Measurements from ENCODE around the gene ADIPOR2. TPM values are rescaled to one million over a fixed set of nuclear protein-coding genes. Genes with fewer than 3 reads are reported as not detected.

Gene ADIPOR2
- total and polyA plus RNA-seq, 10 of the 15 experiments (the other 5 are each of a cell fraction or from before 2014, with no cell fraction given) = 8.6 to 65.0 (median 38.0) TPM

GRCh38 chr12:1681493-1681807, 9.4 kb upstream of the ADIPOR2 start:
- no peaks in the 10 kb centered on the region; a peak in 1 of 4 replicates for H3K27me3 ChIP-seq (replicated peaks in 1 of 2; ENCODE audit: control insufficient read depth in 2 of 2, insufficient read depth in 2 of 2, low read length in 1 of 2)
- RAD21 ChIA-PET (ENCODE audit: unreplicated experiment) = no interaction called here
- POLR2A ChIA-PET = interaction anchor here (0.6 kb wide), 2 partner anchors 93 to 125 kb away, joined by 3 to 4 read pairs; no protein-coding TSS in a partner anchor
- in situ Hi-C loops (cut with MboI) (no loop called here), intact Hi-C loops (cut with micrococcal nuclease; ENCODE audit: unreplicated experiment) (no loop called here)
- H3K4me3 ChIP-seq = no peak overlapping the region
- WGBS (ENCODE audit: insufficient coverage, insufficient replicate concordance, low lambda C conversion rate, missing lambda C conversion rate) = 16% methylated on average over 2 of the region's 2 CpGs
- H3K79me2 ChIP-seq (ENCODE audit: control insufficient read depth, insufficient read depth, low read length) = no peaks in the 10 kb centered on the region
- no peak overlapping the region for H2AFZ ChIP-seq (ENCODE audit: control insufficient read depth, low read depth, low read length)
- DNase-seq (ENCODE audit: low read depth, low spot score) = no peak
- no peak overlapping the region for H3K27ac ChIP-seq (ENCODE audit: control insufficient read depth, insufficient read depth)
- no peak for FAIRE-seq
- H3K9me3 ChIP-seq (replicated peaks; ENCODE audit: control insufficient read depth, insufficient read depth, low read length) = no peaks in the 10 kb centered on the region
- BruUV-seq (replicated peaks) = no TSS peak
- ATAC-seq = no peak
- CTCF ChIA-PET = interaction anchor here (0.7 to 1.4 kb wide), 4 partner anchors 9 to 381 kb away, joined by 3 to 8 read pairs (median 4); partner anchors contain the start of gene ADIPOR2
- SMC1A ChIA-PET (ENCODE audit: uncharacterized antibody, unreplicated experiment) = interaction anchor here (0.7 to 3.0 kb wide), 5 partner anchors 8 to 110 kb away, joined by 3 to 12 read pairs (median 3); no protein-coding TSS in a partner anchor
- H3K4me1 ChIP-seq (ENCODE audit: control insufficient read depth, insufficient read depth, low read length) = no peaks in the 10 kb centered on the region
- no peak overlapping the region for H3K9ac ChIP-seq (ENCODE audit: control insufficient read depth, insufficient read depth, low read length)
- H3K36me3 ChIP-seq (ENCODE audit: control insufficient read depth in 2 of 2, insufficient read depth in 2 of 2, low read length in 1 of 2) = no peaks in the 10 kb centered on the region
- H3K4me2 ChIP-seq (ENCODE audit: control insufficient read depth, insufficient read depth) = no peak overlapping the region
- no peak for TF ChIP-seq TCF12 (IDR thresholded peaks at IDR 0.05; ENCODE audit: low read depth, low read length)
- TF ChIP-seq SMAD5 (IDR thresholded peaks at IDR 0.05; ENCODE audit: low read depth) = no peak
- TF ChIP-seq SREBF1 (IDR thresholded peaks at IDR 0.05; ENCODE audit: low read length) = no peak
- TF ChIP-seq GABPA (IDR thresholded peaks at IDR 0.05; ENCODE audit: low read depth) = no peak
- TF ChIP-seq, protein P1, sequence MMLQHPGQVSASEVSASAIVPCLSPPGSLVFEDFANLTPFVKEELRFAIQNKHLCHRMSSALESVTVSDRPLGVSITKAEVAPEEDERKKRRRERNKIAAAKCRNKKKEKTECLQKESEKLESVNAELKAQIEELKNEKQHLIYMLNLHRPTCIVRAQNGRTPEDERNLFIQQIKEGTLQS (IDR thresholded peaks at IDR 0.05; ENCODE audit: borderline replicate concordance, extremely low read depth, low read depth, low read length) = no peak
- TF ChIP-seq CEBPZ (IDR thresholded peaks at IDR 0.05; ENCODE audit: low read depth, low read length) = no peak
- no peak for TF ChIP-seq RB1 (IDR thresholded peaks at IDR 0.05; ENCODE audit: borderline replicate concordance)
- no peak for TF ChIP-seq YBX1 (IDR thresholded peaks at IDR 0.05)
- TF ChIP-seq, protein P2, sequence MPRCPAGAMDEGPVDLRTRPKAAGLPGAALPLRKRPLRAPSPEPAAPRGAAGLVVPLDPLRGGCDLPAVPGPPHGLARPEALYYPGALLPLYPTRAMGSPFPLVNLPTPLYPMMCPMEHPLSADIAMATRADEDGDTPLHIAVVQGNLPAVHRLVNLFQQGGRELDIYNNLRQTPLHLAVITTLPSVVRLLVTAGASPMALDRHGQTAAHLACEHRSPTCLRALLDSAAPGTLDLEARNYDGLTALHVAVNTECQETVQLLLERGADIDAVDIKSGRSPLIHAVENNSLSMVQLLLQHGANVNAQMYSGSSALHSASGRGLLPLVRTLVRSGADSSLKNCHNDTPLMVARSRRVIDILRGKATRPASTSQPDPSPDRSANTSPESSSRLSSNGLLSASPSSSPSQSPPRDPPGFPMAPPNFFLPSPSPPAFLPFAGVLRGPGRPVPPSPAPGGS (IDR thresholded peaks at IDR 0.05; ENCODE audit: borderline replicate concordance, insufficient read depth, low read depth, low read length, poor library complexity, severe bottlenecking) = no peak
- TF ChIP-seq GATAD2B (conservative IDR thresholded peaks at IDR 0.05; ENCODE audit: low read depth) = no peak
- H4K20me1 ChIP-seq (ENCODE audit: control insufficient read depth, insufficient read depth) = no peaks in the 10 kb centered on the region

All from GM12878 (cell line).